ENCODE results near the gene HELZ. TPM values are rescaled to one million over a fixed set of nuclear protein-coding genes. Genes with fewer than 3 reads are reported as not detected.

HELZ gene
- total RNA-seq, 1 experiment from 2014 or later: 49.8 TPM

GRCh38 chr17:67212231-67212630 is 32.8 kb downstream of the HELZ start:
- Histone ChIP-seq H3K9ac (ENCODE audit: extremely low read depth, insufficient read length, low read length) (no peak overlapping the region), H2BK12ac (ENCODE audit: insufficient read length, low read depth, low read length) (no peak overlapping the region), H3K4me1 (ENCODE audit: insufficient read depth, low read length) (no peaks in the 10 kb centered on the region), H3K23ac (ENCODE audit: insufficient read length, low read depth, low read length) (no peak overlapping the region), H3K79me1 (ENCODE audit: insufficient read depth, low read depth, low read length, poor library complexity, severe bottlenecking) (peaks cover 3% of the 10 kb centered on the region), H2BK120ac (ENCODE audit: low read depth, low read length, poor library complexity, severe bottlenecking) (no peak overlapping the region), H3K18ac (ENCODE audit: insufficient read length, low read depth, low read length) (no peak overlapping the region), H2BK15ac (ENCODE audit: low read depth, low read length) (no peak overlapping the region), H4K91ac (ENCODE audit: insufficient read length, low read depth, low read length) (no peak overlapping the region), H3K27me3 (ENCODE audit: insufficient read depth, low read length) (no peaks in the 10 kb centered on the region), H3K56ac (ENCODE audit: insufficient read length, low read depth, low read length) (no peak overlapping the region), H3K27ac (ENCODE audit: insufficient read length, low read depth, low read length) (no peak overlapping the region), H4K20me1 (ENCODE audit: control insufficient read depth, insufficient read depth, insufficient read length) (no peaks in the 10 kb centered on the region), H3K4ac (ENCODE audit: low read depth, low read length) (no peak overlapping the region), H3T11ph (ENCODE audit: low read length) (no peak overlapping the region), H3K14ac (ENCODE audit: insufficient read depth, low read length) (no peak overlapping the region), H2AFZ (ENCODE audit: low read length) (no peak overlapping the region), H3K4me2 (ENCODE audit: insufficient read depth, insufficient read length, low read length) (no peak overlapping the region), H3K79me2 (ENCODE audit: insufficient read depth, low read length) (no peaks in the 10 kb centered on the region; the same call in 1 of the 2 replicates), H4K8ac (replicated peaks; ENCODE audit: insufficient read length, low read depth, low read length) (no peak overlapping the region), H2BK5ac (ENCODE audit: insufficient read length, low read length) (no peak overlapping the region), H3K23me2 (ENCODE audit: insufficient read length, low read depth, low read length, poor library complexity, severe bottlenecking) (no peaks in the 10 kb centered on the region), H2BK20ac (ENCODE audit: low read depth, low read length, poor library complexity, severe bottlenecking) (no peak overlapping the region), H3K9me3 (ENCODE audit: control insufficient read depth, low read depth, low read length) (no peaks in the 10 kb centered on the region), H2AK5ac (ENCODE audit: insufficient read length, low read length) (no peak overlapping the region), H4K5ac (ENCODE audit: insufficient read length, low read depth, low read length) (no peak overlapping the region)
- no peak overlapping the region for H3K4me3 Mint-ChIP-seq
- no peaks in the 10 kb centered on the region for H3K4me1 Mint-ChIP-seq
- no peak for DNase-seq
- peaks cover 0 to 15% (median 15%) of the 10 kb centered on the region in 3 experiments; a peak in 4 of 7 replicates for H3K36me3 Mint-ChIP-seq (ENCODE audit: insufficient read depth in 1 of 3, low read depth in 3 of 3)
- TF ChIP-seq, protein P1, sequence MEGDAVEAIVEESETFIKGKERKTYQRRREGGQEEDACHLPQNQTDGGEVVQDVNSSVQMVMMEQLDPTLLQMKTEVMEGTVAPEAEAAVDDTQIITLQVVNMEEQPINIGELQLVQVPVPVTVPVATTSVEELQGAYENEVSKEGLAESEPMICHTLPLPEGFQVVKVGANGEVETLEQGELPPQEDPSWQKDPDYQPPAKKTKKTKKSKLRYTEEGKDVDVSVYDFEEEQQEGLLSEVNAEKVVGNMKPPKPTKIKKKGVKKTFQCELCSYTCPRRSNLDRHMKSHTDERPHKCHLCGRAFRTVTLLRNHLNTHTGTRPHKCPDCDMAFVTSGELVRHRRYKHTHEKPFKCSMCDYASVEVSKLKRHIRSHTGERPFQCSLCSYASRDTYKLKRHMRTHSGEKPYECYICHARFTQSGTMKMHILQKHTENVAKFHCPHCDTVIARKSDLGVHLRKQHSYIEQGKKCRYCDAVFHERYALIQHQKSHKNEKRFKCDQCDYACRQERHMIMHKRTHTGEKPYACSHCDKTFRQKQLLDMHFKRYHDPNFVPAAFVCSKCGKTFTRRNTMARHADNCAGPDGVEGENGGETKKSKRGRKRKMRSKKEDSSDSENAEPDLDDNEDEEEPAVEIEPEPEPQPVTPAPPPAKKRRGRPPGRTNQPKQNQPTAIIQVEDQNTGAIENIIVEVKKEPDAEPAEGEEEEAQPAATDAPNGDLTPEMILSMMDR (conservative IDR thresholded peaks at IDR 0.05): no peak
- H3K9me3 Mint-ChIP-seq: no peaks in the 10 kb centered on the region
- no peaks in the 10 kb centered on the region for H3K27me3 Mint-ChIP-seq (ENCODE audit: low read depth)
- no CpG with 5 or more reads among the region's 5 CpGs for WGBS (ENCODE audit: extremely low coverage, insufficient read length, low lambda C conversion rate)
- no peak overlapping the region for H3K27ac Mint-ChIP-seq

All from H9 (cell line).